Breast epithelium (tissue), 4 donors: ENCODE results near the gene DPH6. TPM values are rescaled to one million over a fixed set of nuclear protein-coding genes. Genes with fewer than 3 reads are reported as not detected.

Source experiments
- DNase-seq, 2 donors: peaks; one replicate each; pipeline ENCODE4 v3.0.0-alpha.2; 2019; ENCODE audit warnings: low spot score in 2 of 2
- H3K27ac ChIP-seq, 2 donors: fragments of 200-600 bp; sonication (generic) in 1 of 2; one replicate each; pipeline ENCODE4 v1.5.1; 2016 to 2019; ENCODE audit warnings: mild to moderate bottlenecking in 1 of 2
- H3K27me3 ChIP-seq, 2 donors: fragments of 200-600 bp; sonication (generic) in 1 of 2; one replicate each; pipeline versions ENCODE4 v1.5.1 to v1.6.0; 2017 to 2019; ENCODE audit warnings: control low read depth in 1 of 2, mild to moderate bottlenecking in 1 of 2
- H3K36me3 ChIP-seq: fragments of 200-600 bp; one replicate; pipeline ENCODE4 v1.5.1; 2019
- H3K4me1 ChIP-seq, 2 donors: fragments of 200-600 bp; sonication (generic); one replicate each; pipeline ENCODE4 v1.5.1; 2016 to 2019; ENCODE audit warnings: control low read depth in 1 of 2
- H3K4me3 ChIP-seq, 3 donors: fragments of 200-600 bp; sonication (generic); 1 replicate in 2 of 3; 2 replicates in 1 of 3; pipeline ENCODE4 v1.5.1; 2016 to 2019; ENCODE audit warnings: mild to moderate bottlenecking in 3 of 3, moderate library complexity in 2 of 3
- H3K9me3 ChIP-seq, 2 donors: fragments of 200-600 bp; sonication (generic) in 1 of 2; one replicate each; pipeline ENCODE4 v1.5.1; 2016 to 2019; ENCODE audit warnings: control low read depth in 1 of 2
- CTCF ChIP-seq, 3 donors: fragments of 450-650 bp; IDR thresholded peaks; one replicate each; pipeline ENCODE4 v1.5.1; 2016 to 2017; ENCODE audit warnings: antibody characterized with exemption in 3 of 3, mild to moderate bottlenecking in 3 of 3, moderate library complexity in 3 of 3
- POLR2A ChIP-seq: fragments of 450-650 bp; IDR thresholded peaks from one replicate; pipeline ENCODE4 v1.6.1; 2016; ENCODE audit warnings: antibody characterized with exemption, mild to moderate bottlenecking, moderate library complexity
- POLR2AphosphoS5 ChIP-seq, 3 donors: sonication (generic); formaldehyde crosslinking; IDR thresholded peaks; one replicate each; pipeline ENCODE4 v1.6.1; 2017; ENCODE audit warnings: antibody characterized with exemption in 3 of 3
- intact Hi-C: fragments of 100-400 bp; cut with DNase I; formaldehyde crosslinking; loops from one replicate; pipeline ENCODE4 v1.15.1; 2023; ENCODE audit warnings: low total_unique reads
- total RNA-seq, 3 donors: library from RNA; depleted of rRNA; stranded (reverse); fragments of >200 nt; gene quantifications; one replicate each; pipeline ENCODE4 v1.1.0, GENCODE V29; 2016

DPH6 gene
- total RNA-seq, 3 donors from 2014 or later = 18.0 to 25.2 (median 20.8) TPM

GRCh38 chr15:35358824-35359223, 187.1 kb downstream of the DPH6 start:
- intact Hi-C loops = no loop called here

GRCh38 chr15:35351059-35351458, 194.9 kb downstream of the DPH6 start:
- Histone ChIP-seq H3K4me1 (no peaks in the 10 kb centered on the region), H3K9me3 (peaks cover 0 to 18% of the 10 kb centered on the region in 2 donors), H3K27ac (no peak overlapping the region), H3K4me3 (no peak overlapping the region), H3K27me3 (no peaks in the 10 kb centered on the region), H3K36me3 (no peaks in the 10 kb centered on the region)
- DNase-seq = no peak
- intact Hi-C loops = no loop called here
- TF ChIP-seq POLR2AphosphoS5 (IDR thresholded peaks at IDR 0.05) = no peak
- TF ChIP-seq POLR2A = no peak
- TF ChIP-seq CTCF (IDR thresholded peaks at IDR 0.05) = no peak

More at GRCh38 chr15:35358824-35359223, 187.1 kb downstream of the DPH6 start:
- Histone ChIP-seq H3K9me3 (peaks cover 43 to 61% of the 10 kb centered on the region in 2 donors), H3K27me3 (no peaks in the 10 kb centered on the region), H3K4me1 (no peaks in the 10 kb centered on the region), H3K36me3 (no peaks in the 10 kb centered on the region), H3K27ac (no peak overlapping the region), H3K4me3 (no peak overlapping the region)
- no peak for DNase-seq
- no peak for TF ChIP-seq CTCF (IDR thresholded peaks at IDR 0.05)
- no peak for TF ChIP-seq POLR2AphosphoS5 (IDR thresholded peaks at IDR 0.05)
- no peak for TF ChIP-seq POLR2A

- Histone ChIP-seq H3K4me3 (no peak overlapping the region), H3K4me1 (no peaks in the 10 kb centered on the region), H3K9me3 (peaks cover 0 to 6% of the 10 kb centered on the region in 2 donors), H3K36me3 (no peaks in the 10 kb centered on the region), H3K27ac (no peak overlapping the region), H3K27me3 (no peaks in the 10 kb centered on the region)
- DNase-seq = no peak
- no peak for TF ChIP-seq POLR2AphosphoS5 (IDR thresholded peaks at IDR 0.05)
- no peak for TF ChIP-seq POLR2A
- no peak for TF ChIP-seq CTCF (IDR thresholded peaks at IDR 0.05)
- intact Hi-C loops = no loop called here
Measured at GRCh38 chr15:35349916-35350315, 196.0 kb downstream of the DPH6 start.

- Histone ChIP-seq H3K4me3 (no peak overlapping the region), H3K27ac (no peak overlapping the region), H3K9me3 (no peaks in the 10 kb centered on the region), H3K4me1 (no peaks in the 10 kb centered on the region), H3K36me3 (no peaks in the 10 kb centered on the region), H3K27me3 (no peaks in the 10 kb centered on the region)
- DNase-seq = no peak
- intact Hi-C loops = no loop called here
- TF ChIP-seq POLR2A = no peak
- TF ChIP-seq POLR2AphosphoS5 (IDR thresholded peaks at IDR 0.05) = no peak
- TF ChIP-seq CTCF (IDR thresholded peaks at IDR 0.05) = no peak
Measured at GRCh38 chr15:35330916-35331315, 215.0 kb downstream of the DPH6 start.

- H3K27me3 ChIP-seq = no peaks in the 10 kb centered on the region
- TF ChIP-seq POLR2A (no peak), POLR2AphosphoS5 (IDR thresholded peaks at IDR 0.05) (no peak), CTCF (IDR thresholded peaks at IDR 0.05) (no peak)
- no peaks in the 10 kb centered on the region for H3K36me3 ChIP-seq
- no peak for DNase-seq
- H3K27ac ChIP-seq = no peak overlapping the region
- no peaks in the 10 kb centered on the region for H3K4me1 ChIP-seq
- intact Hi-C loops = no loop called here
- no peaks in the 10 kb centered on the region for H3K9me3 ChIP-seq
- no peak overlapping the region for H3K4me3 ChIP-seq
Measured at GRCh38 chr15:35330048-35330695, 215.8 kb downstream of the DPH6 start.
